Kidney epithelial cell (primary cell): ENCODE data around the gene PAK6. TPM values are rescaled to one million over a fixed set of nuclear protein-coding genes. Genes with fewer than 3 reads are reported as not detected.

Experiments
- DNase-seq: peaks from one replicate; pipeline ENCODE4 v3.0.0-alpha.2; 2010; ENCODE audit warnings: low read depth
- H3K27me3 ChIP-seq: 2 replicates; pipeline ENCODE4 v1.6.0; 2011; ENCODE audit warnings: low read length; ENCODE audit not compliant: control insufficient read depth, insufficient read depth
- H3K36me3 ChIP-seq: 2 replicates; pipeline ENCODE4 v1.5.1; 2011; ENCODE audit warnings: low read length; ENCODE audit not compliant: control insufficient read depth, insufficient read depth
- H3K4me3 ChIP-seq: 2 replicates; pipeline ENCODE4 v1.5.1; 2011; ENCODE audit warnings: low read depth, mild to moderate bottlenecking, control low read depth, low read length
- total RNA-seq: library from RNA; depleted of rRNA; stranded (reverse); fragments of >200 nt; gene quantifications from 2 replicates; pipeline ENCODE4 v1.2.3, GENCODE V29; 2015
- TF ChIP-seq, protein P1 (sequence below): IDR thresholded peaks from 2 replicates; pipeline ENCODE4 v1.5.1; 2011; ENCODE audit warnings: mild to moderate bottlenecking, moderate library complexity, low read length, control low read depth, inconsistent platforms; ENCODE audit not compliant: insufficient read depth, poor library complexity, severe bottlenecking

PAK6 gene
- total RNA-seq, 1 donor from 2014 or later, result 15.3 TPM

DNA sequence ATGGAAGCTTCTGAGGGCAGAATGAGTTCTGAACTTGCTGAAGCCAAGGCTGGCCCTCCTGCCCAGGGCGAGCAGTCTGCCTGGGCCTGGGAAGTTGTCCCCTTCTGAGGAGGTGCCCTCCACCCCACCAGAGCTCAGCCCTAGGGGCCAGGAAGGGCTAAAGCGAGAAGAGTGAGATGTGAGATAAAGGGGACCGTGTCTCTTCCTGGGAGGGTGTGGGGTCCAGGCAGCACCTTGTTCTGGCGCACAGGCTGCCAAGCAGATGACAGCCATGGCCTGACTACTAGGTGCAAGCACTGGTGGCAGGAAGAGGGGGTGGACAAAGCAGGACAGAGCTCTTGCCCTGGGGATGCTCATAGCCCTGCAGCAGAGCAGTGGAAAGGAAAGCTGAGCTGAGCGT lies 3.7 kb downstream of the PAK6 start:
- TF ChIP-seq, protein P1, sequence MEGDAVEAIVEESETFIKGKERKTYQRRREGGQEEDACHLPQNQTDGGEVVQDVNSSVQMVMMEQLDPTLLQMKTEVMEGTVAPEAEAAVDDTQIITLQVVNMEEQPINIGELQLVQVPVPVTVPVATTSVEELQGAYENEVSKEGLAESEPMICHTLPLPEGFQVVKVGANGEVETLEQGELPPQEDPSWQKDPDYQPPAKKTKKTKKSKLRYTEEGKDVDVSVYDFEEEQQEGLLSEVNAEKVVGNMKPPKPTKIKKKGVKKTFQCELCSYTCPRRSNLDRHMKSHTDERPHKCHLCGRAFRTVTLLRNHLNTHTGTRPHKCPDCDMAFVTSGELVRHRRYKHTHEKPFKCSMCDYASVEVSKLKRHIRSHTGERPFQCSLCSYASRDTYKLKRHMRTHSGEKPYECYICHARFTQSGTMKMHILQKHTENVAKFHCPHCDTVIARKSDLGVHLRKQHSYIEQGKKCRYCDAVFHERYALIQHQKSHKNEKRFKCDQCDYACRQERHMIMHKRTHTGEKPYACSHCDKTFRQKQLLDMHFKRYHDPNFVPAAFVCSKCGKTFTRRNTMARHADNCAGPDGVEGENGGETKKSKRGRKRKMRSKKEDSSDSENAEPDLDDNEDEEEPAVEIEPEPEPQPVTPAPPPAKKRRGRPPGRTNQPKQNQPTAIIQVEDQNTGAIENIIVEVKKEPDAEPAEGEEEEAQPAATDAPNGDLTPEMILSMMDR, result no peak
- Histone ChIP-seq H3K27me3 (no peaks in the 10 kb centered on the region), H3K36me3 (no peaks in the 10 kb centered on the region), H3K4me3 (no peak overlapping the region)
- DNase-seq, result no peak

DNA sequence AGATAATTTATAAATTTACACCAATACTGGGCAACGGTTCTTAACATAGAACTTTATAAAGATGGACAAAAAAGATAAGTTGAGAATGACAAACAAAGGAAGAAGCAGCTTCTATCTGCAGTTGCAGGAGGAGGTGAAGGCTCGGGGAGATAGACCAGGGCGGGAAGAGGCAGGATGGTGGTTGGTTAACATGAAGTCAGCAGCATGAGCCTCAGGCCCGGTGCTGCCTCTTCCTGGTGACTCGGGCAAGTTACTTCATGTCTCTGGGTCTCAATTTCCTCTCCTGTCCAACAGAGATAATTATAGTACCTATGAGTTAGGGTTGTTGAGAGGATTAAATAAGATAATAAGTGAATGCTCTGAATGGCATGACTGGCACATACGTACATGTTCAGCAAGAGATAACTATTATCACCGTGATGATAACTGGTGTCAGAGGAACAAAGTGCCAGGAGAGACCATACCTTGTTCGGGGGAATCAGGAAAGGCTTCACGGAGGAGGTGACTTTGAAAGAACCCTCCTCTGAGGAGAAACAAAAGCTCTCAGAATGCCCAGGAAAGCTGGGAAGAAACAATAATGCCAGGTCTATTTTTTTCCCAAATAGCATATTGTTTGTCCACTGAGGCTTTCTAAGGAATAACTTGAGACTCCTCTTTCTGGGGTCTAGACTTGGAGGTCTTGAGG lies 4.4 kb downstream of the PAK6 start:
- Histone ChIP-seq H3K36me3 (no peaks in the 10 kb centered on the region), H3K4me3 (no peak overlapping the region), H3K27me3 (no peaks in the 10 kb centered on the region)
- no peak for DNase-seq
- TF ChIP-seq, protein P1, result no peak

DNA sequence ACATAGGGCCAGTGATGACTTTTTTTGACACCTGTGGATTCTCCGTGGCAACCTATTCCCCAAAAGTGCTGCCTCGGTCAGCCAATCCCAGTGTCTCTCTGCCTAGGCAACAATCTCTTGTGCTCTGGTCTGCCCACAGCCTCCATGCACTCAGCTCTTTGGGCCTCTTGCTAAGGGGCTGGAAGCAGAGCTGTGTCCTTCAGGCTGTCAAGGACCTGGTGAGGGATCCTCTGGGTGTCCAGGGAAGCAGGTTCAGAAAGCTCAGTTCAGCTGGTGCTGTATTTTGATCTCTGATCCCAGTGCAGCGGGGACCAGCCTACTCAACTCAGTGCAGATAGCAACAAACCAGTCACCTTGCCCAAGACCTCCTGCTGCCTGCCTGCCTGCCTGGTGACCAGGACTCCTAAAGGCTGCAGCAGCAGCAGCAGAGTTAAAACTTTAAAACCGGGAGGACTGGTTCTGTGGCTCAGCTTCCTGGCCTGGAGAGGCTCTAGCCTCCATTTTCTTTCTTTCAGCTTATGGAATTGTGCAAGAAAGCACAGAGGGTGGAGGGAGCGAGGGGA lies 6.2 kb downstream of the PAK6 start:
- DNase-seq, result no peak
- TF ChIP-seq, protein P1, result no peak
- no peaks in the 10 kb centered on the region for H3K36me3 ChIP-seq
- no peaks in the 10 kb centered on the region for H3K27me3 ChIP-seq
- H3K4me3 ChIP-seq, result no peak overlapping the region

DNA sequence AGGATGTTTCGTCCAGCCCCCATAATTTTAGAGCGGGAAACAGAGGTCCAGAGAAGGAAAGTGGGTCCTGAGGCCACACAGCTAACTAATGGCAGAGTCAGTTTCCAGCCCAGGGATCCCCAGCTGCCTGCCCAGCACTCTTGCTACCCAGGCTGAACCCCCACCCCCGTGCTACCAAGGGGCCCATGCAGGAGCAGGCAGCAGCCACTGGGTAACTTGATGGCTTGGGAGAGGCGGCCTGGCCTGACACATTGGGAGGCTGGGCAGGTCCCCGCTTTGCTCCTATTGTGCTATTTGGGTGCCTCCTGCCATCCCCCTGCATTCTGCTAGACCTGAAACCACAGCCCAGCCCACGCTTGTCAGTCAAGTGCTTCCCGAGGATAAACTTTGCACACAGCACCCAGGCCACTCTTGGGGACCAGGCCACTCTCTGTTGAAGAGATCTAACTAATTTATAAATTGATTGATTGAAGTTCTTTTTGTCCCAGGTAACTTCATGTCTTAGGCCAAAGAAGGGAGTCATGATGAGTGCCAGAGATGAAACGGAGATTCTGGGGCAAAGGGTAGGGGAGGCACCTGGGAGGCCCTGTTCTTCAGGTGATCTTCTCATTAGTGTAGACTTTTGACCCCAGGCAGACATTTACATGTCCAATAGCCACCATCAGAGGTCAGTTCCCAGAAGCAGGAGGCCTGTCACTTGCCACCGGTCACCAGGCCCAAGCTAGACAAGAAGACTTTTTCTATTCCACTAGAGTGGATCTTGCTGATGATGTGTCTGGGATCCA lies 7.0 kb downstream of the PAK6 start:
- no peaks in the 10 kb centered on the region for H3K36me3 ChIP-seq
- DNase-seq, result no peak
- H3K27me3 ChIP-seq, result no peaks in the 10 kb centered on the region
- no peak overlapping the region for H3K4me3 ChIP-seq
- TF ChIP-seq, protein P1, result no peak

DNA sequence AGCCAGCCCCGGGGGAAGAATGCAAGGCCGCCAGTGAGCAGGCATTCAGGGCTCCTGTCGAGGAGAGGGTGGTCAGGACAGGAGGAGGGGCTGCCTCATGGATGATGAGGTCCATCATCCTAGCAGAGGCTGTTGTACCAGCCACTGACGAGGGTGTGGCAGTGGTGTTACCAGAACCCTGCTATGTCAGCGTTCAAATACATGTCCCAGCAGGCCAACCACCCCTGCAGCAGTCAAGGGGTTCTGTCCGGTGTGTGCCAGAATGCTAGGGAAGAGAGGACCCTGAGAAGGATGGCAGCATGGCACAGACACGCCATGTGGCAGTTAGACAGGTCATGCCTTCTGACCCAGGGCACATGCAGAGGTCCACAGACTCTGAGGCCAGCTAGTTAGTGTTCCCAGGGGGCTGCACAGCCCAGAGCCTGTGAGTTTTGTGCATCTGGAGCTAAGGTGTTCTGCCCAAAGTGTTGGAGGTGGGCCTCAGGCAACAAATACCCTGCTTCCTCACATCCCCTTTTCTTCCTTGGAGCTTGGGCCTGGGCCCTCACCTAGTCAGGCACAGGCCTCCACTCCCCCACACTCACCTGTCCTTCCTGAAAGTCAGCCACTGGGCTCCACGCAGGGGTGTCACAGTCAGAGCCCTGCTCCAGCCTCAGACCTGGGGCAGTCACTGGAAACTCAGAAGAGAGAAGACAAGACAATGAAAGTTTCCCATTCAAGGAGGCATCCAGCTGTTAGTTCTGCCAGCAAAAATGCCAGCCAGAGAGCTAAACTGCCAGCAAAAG lies 7.8 kb downstream of the PAK6 start:
- Histone ChIP-seq H3K4me3 (no peak overlapping the region), H3K27me3 (peaks cover under 1% of the 10 kb centered on the region), H3K36me3 (no peaks in the 10 kb centered on the region)
- DNase-seq, result no peak
- TF ChIP-seq, protein P1, result no peak
